ENCODE data around the gene PTPRG.

PTPRG gene

GRCh38 chr3:61978460-61979419 lies 417.4 kb downstream of the PTPRG start:
- DNase-seq: no peak

GRCh38 chr3:61979638-61980037 lies 418.3 kb downstream of the PTPRG start:
- no peak for DNase-seq

GRCh38 chr3:61980041-61980440 lies 418.7 kb downstream of the PTPRG start:
- no peak for DNase-seq

- DNase-seq: no peak
These were observed 419.7 kb downstream of the PTPRG start for GRCh38 chr3:61981060-61981459.

- no peak for DNase-seq
These were observed 422.1 kb downstream of the PTPRG start for GRCh38 chr3:61983479-61983878.

- DNase-seq: no peak
These were observed 423.6 kb downstream of the PTPRG start for GRCh38 chr3:61985020-61985419.

GRCh38 chr3:61986473-61986872 lies 425.1 kb downstream of the PTPRG start:
- no peak for DNase-seq

GRCh38 chr3:61989681-61990080 lies 428.3 kb downstream of the PTPRG start:
- DNase-seq: no peak

GRCh38 chr3:61990327-61991027 lies 429.1 kb downstream of the PTPRG start:
- no peak for DNase-seq

GRCh38 chr3:61991706-61992105 lies 430.3 kb downstream of the PTPRG start:
- no peak for DNase-seq

- DNase-seq: no peak
These were observed 435.0 kb downstream of the PTPRG start for GRCh38 chr3:61996366-61996765.

GRCh38 chr3:61997101-61997500 lies 435.7 kb downstream of the PTPRG start:
- DNase-seq: no peak

GRCh38 chr3:62003835-62004234 lies 442.5 kb downstream of the PTPRG start:
- DNase-seq: no peak

GRCh38 chr3:62007036-62007435 lies 445.7 kb downstream of the PTPRG start:
- no peak for DNase-seq

GRCh38 chr3:62010989-62011388 lies 449.6 kb downstream of the PTPRG start:
- no peak for DNase-seq

GRCh38 chr3:62011666-62012065 lies 450.3 kb downstream of the PTPRG start:
- no peak for DNase-seq

- DNase-seq: no peak
These were observed 452.6 kb downstream of the PTPRG start for GRCh38 chr3:62013951-62014350.

GRCh38 chr3:62015111-62015510 lies 453.7 kb downstream of the PTPRG start:
- no peak for DNase-seq

GRCh38 chr3:62019906-62020305 lies 458.5 kb downstream of the PTPRG start:
- DNase-seq: no peak

GRCh38 chr3:62020706-62021105 lies 459.3 kb downstream of the PTPRG start:
- DNase-seq: no peak

- no peak for DNase-seq
These were observed 460.9 kb downstream of the PTPRG start for GRCh38 chr3:62022312-62022711.

GRCh38 chr3:62024882-62025281 lies 463.5 kb downstream of the PTPRG start:
- DNase-seq: no peak

- DNase-seq: no peak
These were observed 464.5 kb downstream of the PTPRG start for GRCh38 chr3:62025913-62026312.

GRCh38 chr3:62027241-62027640 lies 465.9 kb downstream of the PTPRG start:
- DNase-seq: no peak

Data from T-helper 1 cell (primary cell).